GM20000 (cell line): Measurements from ENCODE around the gene ADA.

Experiments used
- DNase-seq: peaks from one replicate; pipeline ENCODE4 v3.0.0; 2012; ENCODE audit warnings: low spot score
- TF ChIP-seq, protein P1 (sequence below): IDR thresholded peaks from 2 replicates; pipeline ENCODE4 v1.5.1; 2012; ENCODE audit warnings: mild to moderate bottlenecking, control low read depth; ENCODE audit errors: extremely low read depth, missing control alignments

Gene ADA

DNA sequence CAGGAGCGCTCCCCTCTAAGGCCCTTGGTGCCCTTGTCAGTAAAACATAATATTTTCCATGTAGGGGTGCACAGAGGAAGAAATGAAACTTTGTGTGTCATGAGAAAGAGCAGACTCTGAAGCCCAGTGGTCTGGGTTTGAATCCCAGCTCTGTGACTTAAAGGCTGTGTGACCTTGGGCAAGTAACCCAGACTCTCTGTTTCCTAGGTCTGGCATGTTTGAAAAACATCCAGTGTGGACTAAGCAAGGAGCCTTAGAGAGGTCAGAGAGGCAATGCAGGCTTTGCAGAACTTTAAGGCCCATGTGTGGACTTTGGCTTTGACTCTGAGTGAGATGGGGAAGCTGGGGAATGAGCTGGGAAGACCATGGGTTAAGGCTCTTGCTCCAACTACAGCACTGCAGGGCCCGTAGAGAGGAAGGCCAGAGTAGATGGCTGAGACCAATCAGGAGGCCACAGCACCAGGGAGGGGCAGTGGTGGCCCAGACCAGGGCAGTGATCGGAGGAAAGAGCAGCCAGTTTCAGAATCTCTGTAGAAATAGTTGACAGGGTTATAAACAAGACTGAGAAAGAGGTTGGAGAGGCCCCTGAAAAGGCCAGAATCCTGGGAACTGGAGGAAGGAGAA lies 18.2 kb downstream of the ADA start:
- DNase-seq = no peak
- TF ChIP-seq, protein P1, sequence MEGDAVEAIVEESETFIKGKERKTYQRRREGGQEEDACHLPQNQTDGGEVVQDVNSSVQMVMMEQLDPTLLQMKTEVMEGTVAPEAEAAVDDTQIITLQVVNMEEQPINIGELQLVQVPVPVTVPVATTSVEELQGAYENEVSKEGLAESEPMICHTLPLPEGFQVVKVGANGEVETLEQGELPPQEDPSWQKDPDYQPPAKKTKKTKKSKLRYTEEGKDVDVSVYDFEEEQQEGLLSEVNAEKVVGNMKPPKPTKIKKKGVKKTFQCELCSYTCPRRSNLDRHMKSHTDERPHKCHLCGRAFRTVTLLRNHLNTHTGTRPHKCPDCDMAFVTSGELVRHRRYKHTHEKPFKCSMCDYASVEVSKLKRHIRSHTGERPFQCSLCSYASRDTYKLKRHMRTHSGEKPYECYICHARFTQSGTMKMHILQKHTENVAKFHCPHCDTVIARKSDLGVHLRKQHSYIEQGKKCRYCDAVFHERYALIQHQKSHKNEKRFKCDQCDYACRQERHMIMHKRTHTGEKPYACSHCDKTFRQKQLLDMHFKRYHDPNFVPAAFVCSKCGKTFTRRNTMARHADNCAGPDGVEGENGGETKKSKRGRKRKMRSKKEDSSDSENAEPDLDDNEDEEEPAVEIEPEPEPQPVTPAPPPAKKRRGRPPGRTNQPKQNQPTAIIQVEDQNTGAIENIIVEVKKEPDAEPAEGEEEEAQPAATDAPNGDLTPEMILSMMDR = no peak

DNA sequence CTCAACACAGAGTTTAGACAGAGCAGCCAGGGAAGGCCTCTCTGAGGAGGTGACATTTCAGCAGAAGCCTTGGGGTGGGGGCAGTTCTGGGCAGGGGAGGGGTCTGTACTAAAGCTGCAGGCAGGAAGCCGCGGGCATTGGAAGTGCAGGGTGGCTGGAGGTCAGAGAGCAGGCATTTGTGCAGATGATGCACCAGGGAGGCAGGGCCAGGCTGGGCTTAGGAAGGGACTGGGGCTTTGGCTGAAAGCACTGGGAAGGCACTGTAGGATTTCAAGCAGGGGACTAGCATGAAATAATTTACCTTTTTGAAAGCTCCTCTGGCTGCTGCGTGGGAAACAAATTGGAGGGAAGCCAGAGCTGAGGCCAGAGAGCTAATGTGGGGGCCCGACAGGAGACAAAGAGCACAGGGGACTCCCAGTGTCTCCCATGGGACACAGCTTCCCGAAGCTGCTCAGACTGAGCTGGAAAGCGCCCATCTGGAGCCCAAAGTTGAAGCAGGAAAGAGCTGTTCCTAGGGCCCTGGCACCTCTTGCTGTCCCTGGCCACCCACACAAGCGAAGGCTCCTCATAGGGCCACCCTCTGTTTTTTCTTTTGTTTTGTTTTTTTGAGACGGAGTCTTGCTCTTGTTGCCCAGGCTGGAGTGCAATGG lies 19.3 kb downstream of the ADA start:
- no peak for DNase-seq
- TF ChIP-seq, protein P1 = no peak

DNA sequence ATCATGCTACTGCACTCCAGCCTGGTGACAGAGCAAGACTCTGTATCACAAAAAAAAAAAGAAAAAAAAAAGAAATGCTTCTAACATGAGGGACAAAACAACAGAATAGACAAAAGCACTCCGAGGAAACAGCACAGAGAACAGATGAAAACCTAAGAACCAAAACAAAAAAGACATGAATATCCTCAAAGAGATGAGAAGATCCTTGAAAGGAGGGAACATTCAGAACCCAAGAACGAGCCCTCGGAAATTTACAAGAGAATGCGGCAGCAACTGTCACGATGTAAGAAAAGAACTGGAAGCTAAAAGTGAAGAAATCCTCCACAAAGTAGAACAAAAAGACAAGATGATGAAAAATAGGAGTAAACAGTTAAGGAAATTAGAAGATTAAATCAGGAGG lies 21.2 kb downstream of the ADA start:
- TF ChIP-seq, protein P1 = no peak
- no peak for DNase-seq

DNA sequence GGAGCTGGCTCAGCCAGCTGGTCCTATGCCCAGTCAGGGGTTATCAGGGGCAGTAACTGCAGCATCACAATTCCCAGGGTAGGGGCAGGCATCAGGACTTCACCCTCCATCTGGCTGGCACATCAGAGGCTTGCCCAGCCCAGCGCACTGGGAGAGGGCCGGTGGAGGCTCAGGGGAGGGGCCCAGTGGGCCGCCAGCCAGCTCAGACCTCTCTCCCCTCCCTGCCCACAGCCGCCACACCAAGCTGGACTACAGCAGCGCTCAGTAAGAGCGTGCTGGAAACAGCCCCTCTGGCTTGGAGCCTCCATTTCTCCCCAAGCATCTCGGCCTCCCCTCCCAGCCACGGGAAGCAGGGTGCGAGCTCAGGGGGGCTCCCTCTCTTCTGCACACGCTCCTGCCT lies 22.0 kb downstream of the ADA start:
- TF ChIP-seq, protein P1 = no peak
- DNase-seq = no peak

DNA sequence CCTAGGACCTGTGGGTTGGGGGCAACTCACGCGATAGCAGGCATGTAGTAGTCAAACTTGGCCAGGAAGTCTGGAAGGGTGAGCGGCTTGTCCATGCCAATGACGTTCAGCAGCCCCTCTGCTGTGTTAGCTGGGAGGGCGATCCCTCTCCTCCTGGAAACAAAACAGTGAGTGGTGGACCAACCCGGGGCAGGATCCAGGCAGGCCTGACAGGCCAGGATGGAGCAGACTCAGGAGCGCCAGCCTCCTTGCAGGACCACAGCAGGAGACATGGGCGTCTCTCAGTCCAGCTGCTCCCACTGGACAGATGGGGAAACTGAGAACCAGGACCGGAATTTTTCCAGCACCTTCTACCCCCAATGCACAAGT lies 22.5 kb downstream of the ADA start:
- DNase-seq = no peak
- TF ChIP-seq, protein P1 = no peak

DNA sequence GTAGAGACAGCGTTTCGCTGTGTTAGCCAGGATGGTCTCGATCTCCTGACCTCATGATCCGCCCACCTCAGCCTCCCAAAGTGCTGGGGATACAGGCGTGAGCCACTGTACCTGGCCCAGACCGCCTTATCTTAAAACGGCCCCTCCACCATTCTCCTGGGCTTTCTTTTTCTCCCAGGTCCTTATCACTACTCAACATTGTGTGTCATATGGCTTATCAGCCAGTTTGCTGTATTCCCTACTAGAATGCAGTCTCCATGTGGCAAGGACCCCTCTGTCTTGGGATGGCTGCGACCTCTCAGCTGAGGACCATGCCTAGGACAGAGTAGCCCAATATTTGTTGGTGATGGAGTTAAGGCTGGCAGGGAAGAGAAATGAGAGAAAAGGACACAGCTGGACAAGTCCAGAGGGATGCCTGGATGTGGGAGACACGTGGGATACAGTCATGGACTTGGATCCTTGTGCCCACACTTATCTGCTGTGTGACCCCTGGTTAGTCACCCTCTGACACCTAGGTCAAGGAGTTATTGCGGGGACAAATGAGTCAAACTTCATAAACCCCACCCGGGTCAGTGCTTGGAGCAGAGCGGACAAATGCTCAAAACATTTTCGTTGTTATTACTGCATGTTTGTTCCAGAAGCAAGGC lies 24.0 kb downstream of the ADA start:
- DNase-seq = no peak
- TF ChIP-seq, protein P1 = no peak

DNA sequence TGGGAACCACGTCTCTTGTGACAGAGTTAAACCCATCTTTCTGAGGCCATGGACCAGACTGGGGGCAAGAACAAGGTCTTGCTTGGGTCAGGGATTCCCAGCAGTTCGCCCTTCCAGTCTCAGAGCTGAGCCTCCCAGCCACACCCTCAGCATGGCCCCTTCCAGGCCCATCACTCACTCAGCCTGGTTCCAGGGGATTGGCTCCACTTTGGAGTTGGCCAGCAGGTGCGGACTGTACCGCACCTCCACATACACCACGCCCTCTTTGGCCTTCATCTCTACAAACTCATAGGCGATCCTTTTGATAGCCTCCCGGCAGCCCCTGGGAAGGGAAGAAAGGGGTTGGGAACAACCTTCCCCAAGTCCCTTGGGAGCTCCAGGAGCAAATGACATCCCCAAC lies 25.2 kb downstream of the ADA start:
- TF ChIP-seq, protein P1 = no peak

More for the DNA sequence above, 25.2 kb downstream of the ADA start:
- DNase-seq = no peak
